ENCODE results near the gene SSTR1.

- TF ChIP-seq, protein P1, sequence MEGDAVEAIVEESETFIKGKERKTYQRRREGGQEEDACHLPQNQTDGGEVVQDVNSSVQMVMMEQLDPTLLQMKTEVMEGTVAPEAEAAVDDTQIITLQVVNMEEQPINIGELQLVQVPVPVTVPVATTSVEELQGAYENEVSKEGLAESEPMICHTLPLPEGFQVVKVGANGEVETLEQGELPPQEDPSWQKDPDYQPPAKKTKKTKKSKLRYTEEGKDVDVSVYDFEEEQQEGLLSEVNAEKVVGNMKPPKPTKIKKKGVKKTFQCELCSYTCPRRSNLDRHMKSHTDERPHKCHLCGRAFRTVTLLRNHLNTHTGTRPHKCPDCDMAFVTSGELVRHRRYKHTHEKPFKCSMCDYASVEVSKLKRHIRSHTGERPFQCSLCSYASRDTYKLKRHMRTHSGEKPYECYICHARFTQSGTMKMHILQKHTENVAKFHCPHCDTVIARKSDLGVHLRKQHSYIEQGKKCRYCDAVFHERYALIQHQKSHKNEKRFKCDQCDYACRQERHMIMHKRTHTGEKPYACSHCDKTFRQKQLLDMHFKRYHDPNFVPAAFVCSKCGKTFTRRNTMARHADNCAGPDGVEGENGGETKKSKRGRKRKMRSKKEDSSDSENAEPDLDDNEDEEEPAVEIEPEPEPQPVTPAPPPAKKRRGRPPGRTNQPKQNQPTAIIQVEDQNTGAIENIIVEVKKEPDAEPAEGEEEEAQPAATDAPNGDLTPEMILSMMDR (IDR thresholded peaks at IDR 0.05): no peak
- no peak for TF ChIP-seq POLR2A (IDR thresholded peaks at IDR 0.05)
Observed at GRCh38 chr14:38197784-38198335, 9.8 kb upstream of the SSTR1 start.
